HL-60 (cell line): Measurements from ENCODE around the gene KCTD4.

Experiments
- DNase-seq, 2 experiments: peaks; one replicate each; pipeline ENCODE4 v3.0.0-alpha.2; 2010 to 2020; ENCODE audit warnings: low read depth in 1 of 2, low spot score in 1 of 2
- H3K27ac ChIP-seq: fragments of 250-450 bp; sonication (Bioruptor Pico); replicated peaks from 2 replicates; pipeline ENCODE4 v1.5.1; 2020; ENCODE audit warnings: mild to moderate bottlenecking, moderate library complexity
- H3K27me3 ChIP-seq: fragments of 250-450 bp; sonication (Bioruptor Pico); 2 replicates; pipeline ENCODE4 v1.5.1; 2021; ENCODE audit warnings: mild to moderate bottlenecking, moderate library complexity; ENCODE audit not compliant: insufficient read depth, poor library complexity, severe bottlenecking
- H3K4me3 ChIP-seq: replicated peaks from 2 replicates; pipeline ENCODE4 v1.5.1; 2011; ENCODE audit warnings: mild to moderate bottlenecking, control low read depth, low read length; ENCODE audit not compliant: insufficient read depth
- CTCF ChIP-seq: IDR thresholded peaks from one replicate; pipeline ENCODE4 v1.5.1; 2011; ENCODE audit warnings: low read length, control low read depth, inconsistent platforms; ENCODE audit not compliant: insufficient read depth
- GABPA ChIP-seq: IDR thresholded peaks from 2 replicates; pipeline ENCODE4 v1.6.1; 2012; ENCODE audit warnings: low read depth
- POLR2AphosphoS5 ChIP-seq: IDR thresholded peaks from 2 replicates; pipeline ENCODE4 v1.6.1; 2012; ENCODE audit warnings: low read depth
- SPI1 ChIP-seq: IDR thresholded peaks from 2 replicates; pipeline ENCODE4 v1.6.1; 2012; ENCODE audit warnings: low read depth, mild to moderate bottlenecking, borderline replicate concordance
- TF ChIP-seq, protein P1 (sequence below): IDR thresholded peaks from 2 replicates; pipeline ENCODE4 v1.6.1; 2012; ENCODE audit warnings: low read depth; ENCODE audit not compliant: insufficient replicate concordance

Gene KCTD4

DNA sequence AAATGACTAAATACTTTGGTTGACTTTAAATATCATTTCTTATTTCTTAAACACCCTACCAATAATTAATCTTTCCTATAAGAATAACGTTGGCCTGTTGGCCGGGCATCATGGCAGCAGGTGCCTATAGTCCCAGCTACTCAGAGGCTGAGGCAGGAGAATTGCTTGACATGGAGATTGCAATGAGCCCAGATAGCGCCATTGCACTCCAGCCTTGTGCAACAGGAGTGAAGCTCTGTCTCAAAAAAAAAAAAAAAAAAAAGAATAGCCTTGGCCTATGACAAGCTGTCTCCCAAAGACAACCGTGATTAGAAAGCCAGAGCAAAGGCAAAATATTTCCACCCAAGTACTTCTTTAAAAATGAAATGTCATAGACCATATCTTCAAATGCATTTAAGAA lies 24.5 kb upstream of the KCTD4 start:
- Histone ChIP-seq H3K4me3 (no peak overlapping the region), H3K27ac (no peak overlapping the region), H3K27me3 (no peaks in the 10 kb centered on the region)
- no peak for TF ChIP-seq SPI1
- TF ChIP-seq, protein P1, sequence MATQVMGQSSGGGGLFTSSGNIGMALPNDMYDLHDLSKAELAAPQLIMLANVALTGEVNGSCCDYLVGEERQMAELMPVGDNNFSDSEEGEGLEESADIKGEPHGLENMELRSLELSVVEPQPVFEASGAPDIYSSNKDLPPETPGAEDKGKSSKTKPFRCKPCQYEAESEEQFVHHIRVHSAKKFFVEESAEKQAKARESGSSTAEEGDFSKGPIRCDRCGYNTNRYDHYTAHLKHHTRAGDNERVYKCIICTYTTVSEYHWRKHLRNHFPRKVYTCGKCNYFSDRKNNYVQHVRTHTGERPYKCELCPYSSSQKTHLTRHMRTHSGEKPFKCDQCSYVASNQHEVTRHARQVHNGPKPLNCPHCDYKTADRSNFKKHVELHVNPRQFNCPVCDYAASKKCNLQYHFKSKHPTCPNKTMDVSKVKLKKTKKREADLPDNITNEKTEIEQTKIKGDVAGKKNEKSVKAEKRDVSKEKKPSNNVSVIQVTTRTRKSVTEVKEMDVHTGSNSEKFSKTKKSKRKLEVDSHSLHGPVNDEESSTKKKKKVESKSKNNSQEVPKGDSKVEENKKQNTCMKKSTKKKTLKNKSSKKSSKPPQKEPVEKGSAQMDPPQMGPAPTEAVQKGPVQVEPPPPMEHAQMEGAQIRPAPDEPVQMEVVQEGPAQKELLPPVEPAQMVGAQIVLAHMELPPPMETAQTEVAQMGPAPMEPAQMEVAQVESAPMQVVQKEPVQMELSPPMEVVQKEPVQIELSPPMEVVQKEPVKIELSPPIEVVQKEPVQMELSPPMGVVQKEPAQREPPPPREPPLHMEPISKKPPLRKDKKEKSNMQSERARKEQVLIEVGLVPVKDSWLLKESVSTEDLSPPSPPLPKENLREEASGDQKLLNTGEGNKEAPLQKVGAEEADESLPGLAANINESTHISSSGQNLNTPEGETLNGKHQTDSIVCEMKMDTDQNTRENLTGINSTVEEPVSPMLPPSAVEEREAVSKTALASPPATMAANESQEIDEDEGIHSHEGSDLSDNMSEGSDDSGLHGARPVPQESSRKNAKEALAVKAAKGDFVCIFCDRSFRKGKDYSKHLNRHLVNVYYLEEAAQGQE: no peak
- TF ChIP-seq GABPA: no peak
- TF ChIP-seq CTCF: no peak
- no peak for TF ChIP-seq POLR2AphosphoS5
- DNase-seq: peak in 1 of 2 experiments; percentile 13

DNA sequence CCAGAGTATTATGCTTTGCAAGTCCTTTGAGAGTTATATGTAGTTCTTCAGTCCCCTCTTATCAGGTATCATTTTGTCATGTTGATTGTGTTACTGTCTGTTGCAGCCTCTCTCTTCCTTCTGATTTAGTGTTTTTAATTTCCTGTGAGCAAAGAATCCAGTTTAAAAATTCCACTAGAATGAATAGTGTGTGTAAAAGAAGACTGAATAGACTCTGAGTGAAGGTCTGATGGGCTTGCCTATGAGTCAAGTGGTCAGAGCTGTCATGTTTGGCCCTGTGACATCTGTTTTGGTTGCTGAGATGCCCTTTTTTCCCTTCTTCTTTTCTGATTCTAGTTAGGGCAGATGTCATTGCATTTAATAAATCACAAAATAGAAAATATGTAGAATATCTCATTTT lies 23.3 kb upstream of the KCTD4 start:
- Histone ChIP-seq H3K4me3 (no peak overlapping the region), H3K27me3 (no peaks in the 10 kb centered on the region), H3K27ac (no peak overlapping the region)
- DNase-seq: no peak
- no peak for TF ChIP-seq GABPA
- no peak for TF ChIP-seq SPI1
- TF ChIP-seq POLR2AphosphoS5: no peak
- TF ChIP-seq, protein P1: no peak
- TF ChIP-seq CTCF: no peak

GRCh38 chr13:45222919-45223318 lies 22.1 kb upstream of the KCTD4 start:
- DNase-seq: no peak
- TF ChIP-seq, protein P1: no peak
- TF ChIP-seq CTCF: no peak
- no peak for TF ChIP-seq SPI1
- no peak for TF ChIP-seq GABPA
- no peak for TF ChIP-seq POLR2AphosphoS5
- H3K27me3 ChIP-seq: no peaks in the 10 kb centered on the region

More at GRCh38 chr13:45222919-45223318, 22.1 kb upstream of the KCTD4 start:
- H3K27ac ChIP-seq: no peak overlapping the region
- H3K4me3 ChIP-seq: no peak overlapping the region
